ENCODE results near the gene OBSL1.

- TF ChIP-seq CTCF (IDR thresholded peaks at IDR 0.05 in 4 of 5, conservative IDR thresholded peaks at IDR 0.05 in 1 of 5) (no peak), POLR2A (IDR thresholded peaks at IDR 0.05) (no peak)
These were observed 14.0 kb downstream of the OBSL1 start for GRCh38 chr2:219557320-219557719.

Data from gastrocnemius medialis (tissue), 4 donors.